HL-60/S4 (cell line): Measurements from ENCODE around the gene SLC6A19.
"Not testable (repeated sequence)": the region's sequence is repeated elsewhere in the genome, so short reads cannot be mapped to it uniquely, and the experiment has no call there.

Source experiments
- in situ Hi-C: fragments of 300-500 bp; cut with MboI; formaldehyde crosslinking; loops from 2 replicates; pipeline ENCODE4 v1.14.3; 2022; ENCODE audit warnings: low sequenced_read_pairs

The SLC6A19 gene

DNA sequence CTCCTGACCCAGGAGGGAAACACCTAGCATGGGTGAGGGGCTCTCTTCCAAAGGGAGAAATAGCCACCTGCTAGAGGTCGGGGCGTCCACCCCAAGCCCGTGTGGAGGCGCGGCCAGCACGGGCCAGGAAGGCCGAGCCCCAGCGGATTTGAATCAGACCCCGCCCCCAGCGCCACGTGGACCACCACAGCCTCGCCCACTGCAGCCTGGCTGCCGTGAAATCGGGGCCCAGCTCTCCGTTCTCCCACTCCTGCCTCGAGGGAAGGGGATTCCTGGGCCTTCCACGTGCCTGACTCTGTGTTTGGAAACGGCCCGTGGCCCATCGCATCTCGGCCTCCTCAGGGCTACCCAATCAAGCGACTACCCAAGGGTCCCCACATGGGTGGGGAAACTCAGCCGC, 55.4 kb downstream of the SLC6A19 start:
- in situ Hi-C loops = no loop called here

DNA sequence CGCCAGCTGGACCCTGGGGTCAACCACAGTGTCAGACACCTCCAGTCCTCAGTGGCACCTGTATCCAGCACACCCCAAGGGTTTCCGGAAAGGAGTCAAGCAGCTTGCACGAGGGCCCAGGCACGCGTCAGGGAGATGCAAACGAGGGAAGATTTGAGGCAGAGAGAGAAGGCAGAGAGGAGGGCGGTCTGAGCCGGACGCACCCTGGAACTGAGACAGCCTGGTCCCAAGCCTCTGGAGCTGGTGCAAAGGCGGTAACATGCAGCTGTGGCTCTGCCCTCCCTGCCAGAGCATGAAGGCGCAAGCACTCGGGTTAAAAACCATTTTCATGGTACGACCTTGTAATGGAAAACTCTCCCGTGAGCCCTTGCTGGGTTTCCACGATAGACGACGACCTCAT, 56.0 kb downstream of the SLC6A19 start:
- in situ Hi-C loops = no loop called here

DNA sequence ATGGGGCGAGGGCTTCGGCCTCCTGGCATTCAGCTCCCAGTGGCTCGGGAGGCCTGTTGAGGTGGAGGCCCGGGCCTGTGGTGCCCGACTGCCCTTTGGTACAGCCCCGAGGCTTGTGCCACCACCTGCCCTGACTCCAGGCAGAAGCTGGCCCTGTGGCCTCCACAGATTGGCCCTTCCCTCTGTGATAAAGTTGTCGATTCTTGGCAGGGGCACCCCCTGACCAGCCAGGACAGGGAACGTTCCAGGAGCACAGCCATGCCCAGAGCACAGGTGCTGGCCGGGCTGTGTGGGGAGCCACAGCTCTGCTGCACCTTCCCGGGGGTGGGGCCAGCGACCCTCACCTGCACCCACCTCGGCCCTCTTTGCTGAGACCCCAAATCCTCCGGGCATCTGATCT, 56.4 kb downstream of the SLC6A19 start:
- in situ Hi-C loops = no loop called here

- in situ Hi-C loops = no loop called here
These were observed 58.5 kb downstream of the SLC6A19 start for GRCh38 chr5:1259806-1260480.

DNA sequence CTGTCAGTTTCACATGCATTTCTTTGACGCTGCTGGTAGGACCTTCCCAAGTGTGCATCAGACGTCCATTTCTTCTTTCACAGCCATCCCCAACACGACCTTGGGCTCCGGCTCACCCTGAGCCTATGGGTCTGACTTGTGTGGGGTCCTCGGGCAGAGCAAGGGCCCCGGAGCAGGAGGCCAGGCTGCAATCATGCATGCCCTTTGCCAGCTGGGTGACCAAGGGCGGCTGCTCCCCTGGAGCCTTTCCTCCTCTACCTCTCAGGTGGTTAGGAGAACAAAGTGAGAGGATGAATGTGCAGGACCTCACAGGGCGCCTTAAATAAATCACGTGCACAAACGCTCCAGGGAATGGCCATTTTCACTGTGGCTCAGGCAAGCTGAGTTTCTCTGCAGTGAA, 60.2 kb downstream of the SLC6A19 start:
- in situ Hi-C loops = no loop called here

- in situ Hi-C loops = no loop called here
These were observed 61.0 kb downstream of the SLC6A19 start for GRCh38 chr5:1262381-1262780.

GRCh38 chr5:1264211-1264610, 62.8 kb downstream of the SLC6A19 start:
- in situ Hi-C loops = no loop called here

DNA sequence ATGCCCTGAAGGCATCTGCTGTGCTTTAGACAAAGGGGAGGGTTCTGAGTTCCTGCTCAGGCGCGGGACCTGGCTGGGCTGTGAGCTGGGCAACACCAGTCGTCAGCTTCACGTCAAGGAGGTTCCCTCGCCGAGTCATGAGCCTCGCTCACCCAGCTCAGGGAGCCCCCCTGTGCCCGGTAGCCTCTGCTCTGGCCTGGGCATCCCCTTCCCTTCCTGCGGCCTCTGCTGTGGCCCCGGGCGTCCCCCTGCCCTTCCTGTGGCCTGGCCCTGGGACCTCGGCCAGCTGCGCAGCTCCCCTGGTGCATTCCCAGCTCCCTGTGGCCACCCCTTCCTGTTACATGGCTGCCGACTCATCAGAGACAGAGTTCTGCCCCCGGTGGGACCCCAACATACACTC, 63.6 kb downstream of the SLC6A19 start:
- in situ Hi-C loops = no loop called here

DNA sequence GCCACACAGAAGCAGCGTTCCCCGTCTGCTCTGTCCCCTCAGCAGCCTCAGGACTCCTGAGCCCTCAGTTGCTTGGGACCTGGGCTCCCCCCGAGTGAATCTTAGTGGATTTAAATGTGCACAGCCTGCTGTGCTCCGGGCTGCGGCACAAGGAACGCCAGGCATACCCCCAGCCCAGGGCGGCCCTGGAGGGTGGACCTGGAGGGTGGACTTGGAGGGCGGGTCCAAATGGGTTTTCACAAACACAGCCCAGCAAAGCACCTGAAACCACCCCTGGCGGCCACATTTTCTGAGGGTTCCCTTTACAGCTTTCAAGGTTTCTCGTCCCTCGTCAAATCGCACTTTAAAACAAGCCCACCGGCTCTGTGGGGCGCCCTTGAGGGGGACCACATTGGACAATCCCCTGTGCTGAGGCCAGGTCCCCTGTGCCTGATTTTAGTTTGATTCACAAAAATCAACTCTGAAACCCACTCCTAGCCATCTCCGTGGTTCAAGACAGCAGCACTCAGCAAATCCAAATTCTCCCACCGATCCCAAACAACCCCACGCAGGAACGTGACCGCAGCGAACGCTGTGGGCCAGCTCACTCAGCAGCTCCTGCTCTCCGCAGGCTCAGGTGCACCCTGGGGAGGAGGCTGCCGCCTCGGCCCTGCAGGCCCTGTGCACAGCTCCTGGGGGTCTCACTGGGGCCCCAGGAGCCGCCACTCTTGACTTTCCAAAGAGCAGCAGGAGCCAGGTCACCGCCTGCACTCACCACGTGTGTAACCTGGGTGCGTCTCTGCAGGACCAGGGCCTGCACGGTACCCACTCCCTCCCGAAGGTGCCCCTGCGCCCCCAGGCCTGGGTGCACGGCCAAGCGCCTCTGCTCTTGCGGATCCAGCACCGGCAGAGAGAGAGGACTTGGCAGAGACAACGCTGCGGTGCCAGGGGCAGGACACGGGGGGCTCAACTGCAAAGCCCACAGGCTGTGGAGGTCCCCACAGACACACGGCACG, 64.4 kb downstream of the SLC6A19 start:
- in situ Hi-C loops = no loop called here

- in situ Hi-C loops = no loop called here
These were observed 65.4 kb downstream of the SLC6A19 start for GRCh38 chr5:1266791-1267190.

DNA sequence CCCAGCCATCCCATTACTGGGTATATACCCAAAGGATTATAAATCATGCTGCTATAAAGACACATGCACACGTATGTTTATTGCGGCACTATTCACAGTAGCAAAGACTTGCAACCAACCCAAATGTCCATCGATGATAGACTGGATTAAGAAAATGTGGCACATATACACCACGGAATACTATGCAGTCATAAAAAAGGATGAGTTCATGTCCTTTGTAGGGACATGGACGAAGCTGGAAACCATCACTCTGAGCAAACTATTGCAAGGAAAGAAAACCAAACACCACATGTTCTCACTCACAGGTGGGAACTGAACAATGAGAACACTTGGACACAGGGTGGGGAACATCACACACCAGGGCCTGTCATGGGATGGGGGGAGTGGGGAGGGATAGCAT, 66.1 kb downstream of the SLC6A19 start:
- in situ Hi-C loops = not testable (repeated sequence)

DNA sequence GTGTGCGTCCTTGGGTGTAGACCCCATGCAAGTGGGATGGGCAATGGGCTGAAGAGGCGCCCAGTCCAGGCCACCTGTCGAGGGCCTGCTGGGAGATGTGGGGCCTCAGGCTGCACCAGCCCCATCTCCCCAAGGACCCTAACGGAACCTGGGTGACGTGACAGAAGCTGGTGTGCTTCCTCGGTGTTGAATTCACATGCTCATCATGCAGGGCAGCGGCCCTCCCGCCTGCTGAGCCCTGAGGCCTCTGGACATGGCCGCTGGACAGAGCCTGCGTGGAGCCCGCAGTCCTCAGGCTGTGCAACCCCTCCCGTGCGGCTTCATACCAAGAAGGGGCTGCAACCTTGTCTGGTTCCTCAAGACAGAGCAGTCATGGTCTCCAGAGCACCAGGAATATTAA, 66.7 kb downstream of the SLC6A19 start:
- in situ Hi-C loops = no loop called here

DNA sequence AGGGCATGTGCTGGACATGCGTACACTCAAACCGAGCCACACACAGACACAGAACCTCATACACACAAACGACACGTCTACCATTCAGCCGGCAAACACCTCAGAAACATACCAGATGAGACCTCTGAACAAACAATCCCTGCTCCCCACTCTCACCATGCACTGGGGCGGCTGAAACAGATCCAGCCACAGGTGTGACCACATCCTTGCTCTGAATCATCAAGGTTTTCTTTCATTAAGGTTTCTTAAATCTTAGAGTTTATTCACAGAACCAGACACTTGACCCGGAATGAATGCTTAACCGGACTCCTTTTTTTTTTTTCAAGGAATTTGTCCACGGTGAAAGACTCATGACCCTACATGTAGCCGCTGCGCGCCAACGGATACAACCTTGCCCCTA, 67.3 kb downstream of the SLC6A19 start:
- in situ Hi-C loops = no loop called here

DNA sequence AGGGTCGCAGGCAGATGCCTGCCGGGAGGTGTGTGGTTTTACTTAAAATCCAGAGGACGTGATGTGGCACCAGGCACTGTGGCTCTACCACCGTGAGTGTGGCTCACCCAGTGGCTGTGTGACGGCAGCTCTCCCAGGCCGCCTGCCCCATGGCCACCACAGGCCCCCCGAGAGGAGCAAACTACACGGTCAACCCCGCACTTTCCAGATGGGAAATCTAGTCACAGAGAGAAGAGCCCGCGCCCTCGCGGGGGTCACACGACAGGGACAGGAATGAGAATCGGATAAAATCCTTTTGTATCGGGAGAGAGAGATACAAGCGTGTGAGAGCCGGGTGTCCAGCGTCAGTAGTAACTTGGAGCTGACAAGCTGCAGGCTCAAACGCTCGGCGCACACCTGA, 69.0 kb downstream of the SLC6A19 start:
- in situ Hi-C loops = no loop called here

- in situ Hi-C loops = no loop called here
These were observed 69.8 kb downstream of the SLC6A19 start for GRCh38 chr5:1270933-1271914.

- in situ Hi-C loops = no loop called here
These were observed 70.8 kb downstream of the SLC6A19 start for GRCh38 chr5:1272201-1272600.

DNA sequence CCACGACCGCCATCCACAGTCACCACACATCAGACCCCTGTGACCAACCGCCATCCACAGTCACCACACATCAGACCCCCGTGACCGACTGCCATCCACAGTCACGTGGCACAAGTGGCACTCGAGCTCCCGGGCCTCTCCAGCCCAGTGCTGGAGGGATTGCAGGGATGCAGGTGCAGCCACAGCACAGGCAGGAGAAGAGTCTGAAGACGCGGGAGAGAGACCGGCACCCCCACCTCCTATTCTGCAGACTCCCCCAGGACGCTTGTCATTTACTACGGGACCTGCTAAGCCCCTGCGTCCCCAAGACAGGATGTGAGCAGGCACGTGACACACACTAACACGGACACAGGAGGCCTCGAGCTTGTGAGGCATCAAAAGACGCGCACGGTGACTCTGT, 72.3 kb downstream of the SLC6A19 start:
- in situ Hi-C loops = no loop called here

DNA sequence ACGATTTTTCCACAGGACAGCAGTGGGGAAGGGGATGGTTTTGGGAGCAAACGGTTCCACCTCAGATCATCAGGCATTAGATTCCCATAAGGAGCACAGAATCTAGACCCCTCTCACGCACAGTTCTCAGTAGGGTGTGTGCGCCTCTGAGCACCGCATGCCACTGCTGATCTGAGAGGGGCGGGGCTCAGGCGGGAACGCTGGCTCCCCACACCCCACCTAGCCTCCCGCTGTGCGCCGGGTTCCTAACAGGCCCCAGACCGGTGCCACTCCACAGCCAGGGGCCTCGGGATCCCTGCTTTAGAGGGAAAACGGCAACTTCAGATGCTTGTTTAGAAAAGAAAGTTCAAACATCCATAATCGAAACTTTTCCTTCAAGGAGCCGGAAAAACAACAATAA, 73.1 kb downstream of the SLC6A19 start:
- in situ Hi-C loops = no loop called here
